Calu3 (cell line): ENCODE measurements around the gene THRSP. TPM values are rescaled to one million over a fixed set of nuclear protein-coding genes. Genes with fewer than 3 reads are reported as not detected.
"Not testable (repeated sequence)": the region's sequence is repeated elsewhere in the genome, so short reads cannot be mapped to it uniquely, and the experiment has no call there.

Experiments
- Bru-seq: library from RNA; stranded (reverse); fragments of 400-500 nt; gene quantifications from one replicate; lab custom pipeline; 2021; lab: Mats Ljungman, UMichigan
- BruChase-seq, 2 experiments: library from RNA; stranded (reverse); fragments of 400-500 nt; gene quantifications; one replicate each; lab custom pipeline; 2021; lab: Mats Ljungman, UMichigan
- BruUV-seq: library from RNA; stranded (reverse); fragments of 400-500 nt; replicated peaks from 2 replicates; lab custom pipeline; 2021; lab: Mats Ljungman, UMichigan
- CTCF ChIA-PET: fragments of 300-600 bp; sonication (Branson Sonifier 250); formaldehyde crosslinking; loops from one replicate; lab custom pipeline; 2022; ENCODE audit warnings: antibody characterized with exemption; lab: Charles Lee
- DNase-seq: peaks from one replicate; pipeline ENCODE4 v3.0.0; 2022
- H3K27ac Mint-ChIP-seq: one replicate; pipeline ENCODE4 v1.8.0; 2022; ENCODE audit warnings: mixed read lengths; ENCODE audit not compliant: unreplicated experiment
- H3K27me3 Mint-ChIP-seq: one replicate; pipeline ENCODE4 v1.8.0; 2022; ENCODE audit warnings: mixed read lengths; ENCODE audit not compliant: unreplicated experiment
- H3K36me3 Mint-ChIP-seq: one replicate; pipeline ENCODE4 v1.8.0; 2022; ENCODE audit warnings: mild to moderate bottlenecking, moderate library complexity, mixed read lengths; ENCODE audit not compliant: insufficient read depth, unreplicated experiment
- H3K4me1 Mint-ChIP-seq: one replicate; pipeline ENCODE4 v1.8.0; 2022; ENCODE audit warnings: mild to moderate bottlenecking, low read depth, mixed read lengths; ENCODE audit not compliant: unreplicated experiment
- H3K4me3 Mint-ChIP-seq: one replicate; pipeline ENCODE4 v1.8.0; 2022; ENCODE audit warnings: mild to moderate bottlenecking, low read depth, moderate library complexity, mixed read lengths; ENCODE audit not compliant: unreplicated experiment
- H3K9me3 Mint-ChIP-seq: one replicate; pipeline ENCODE4 v1.8.0; 2022; ENCODE audit warnings: low read depth, mixed read lengths; ENCODE audit not compliant: unreplicated experiment
- CTCF ChIP-seq: fragments of 200-600 bp; IDR thresholded peaks from one replicate; pipeline ENCODE4 v1.8.0; 2022; ENCODE audit warnings: antibody characterized with exemption; ENCODE audit not compliant: unreplicated experiment
- intact Hi-C: fragments of 100-400 bp; cut with micrococcal nuclease; formaldehyde crosslinking; loops from one replicate; pipeline ENCODE4 v1.10.0; 2022; ENCODE audit not compliant: unreplicated experiment
- long read RNA-seq: library from polyadenylated mRNA; stranded (forward); transcript quantifications from one replicate; pipeline ENCODE4 v2.0.0, GENCODE V29; 2022
- total RNA-seq: library from RNA; stranded (reverse); gene quantifications from 2 replicates; pipeline ENCODE4 v1.2.3, GENCODE V29; 2022

Gene THRSP, protein sequence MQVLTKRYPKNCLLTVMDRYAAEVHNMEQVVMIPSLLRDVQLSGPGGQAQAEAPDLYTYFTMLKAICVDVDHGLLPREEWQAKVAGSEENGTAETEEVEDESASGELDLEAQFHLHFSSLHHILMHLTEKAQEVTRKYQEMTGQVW
- total RNA-seq (not detected in 2 replicates), Bru-seq, nascent RNA (percentile 16 among the genes with signal in this experiment), BruChase-seq, experiment 1, labeled RNA remaining after a 6-hour chase (not detected), BruChase-seq, experiment 2, labeled RNA remaining after a 2-hour chase (percentile 12 among the genes with signal in this experiment)
- long read RNA-seq = 0 reads

DNA sequence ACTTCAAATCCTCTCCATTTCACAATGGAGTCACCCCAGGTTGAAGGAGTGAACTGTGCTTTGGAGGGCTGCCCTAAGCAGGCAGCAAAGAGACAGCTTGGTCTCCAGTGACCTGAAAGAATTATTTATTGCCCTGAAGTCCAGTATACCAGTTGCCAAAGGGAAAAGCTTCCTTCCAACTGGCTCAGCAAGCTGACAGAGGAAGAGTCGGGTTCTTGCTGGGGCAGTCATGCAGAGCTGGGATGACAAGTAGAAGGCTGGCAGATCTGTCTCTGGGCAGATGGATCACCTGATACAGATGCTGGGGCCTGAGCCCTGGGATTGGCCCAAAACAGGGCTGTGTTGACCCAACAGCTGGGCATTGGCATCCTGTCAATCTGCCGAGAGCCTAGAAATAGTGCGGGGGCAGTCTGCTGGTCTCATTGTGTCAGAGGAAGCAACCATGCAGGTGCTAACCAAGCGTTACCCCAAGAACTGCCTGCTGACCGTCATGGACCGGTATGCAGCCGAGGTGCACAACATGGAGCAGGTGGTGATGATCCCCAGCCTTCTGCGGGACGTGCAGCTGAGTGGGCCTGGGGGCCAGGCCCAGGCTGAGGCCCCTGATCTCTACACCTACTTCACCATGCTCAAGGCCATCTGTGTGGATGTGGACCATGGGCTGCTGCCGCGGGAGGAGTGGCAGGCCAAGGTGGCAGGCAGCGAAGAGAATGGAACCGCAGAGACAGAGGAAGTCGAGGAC, at the start of gene THRSP:
THRSP (plus strand) TSS at position 422 of the 742 bp plus-strand sequence; CDS start at position 443, 21 bp downstream.
- no peaks in the 10 kb centered on the region for H3K27me3 Mint-ChIP-seq
- CTCF ChIA-PET = no interaction called here
- H3K4me3 Mint-ChIP-seq = no peak within 1 kb of the TSS
- H3K9me3 Mint-ChIP-seq = no peaks in the 10 kb centered on the region
- H3K4me1 Mint-ChIP-seq = no peaks in the 10 kb centered on the region
- BruUV-seq = no TSS peak
- intact Hi-C loops = no loop called here
- peaks cover 24% of the 10 kb centered on the region for H3K36me3 Mint-ChIP-seq
- no peak for DNase-seq
- H3K27ac Mint-ChIP-seq = no peak within 1 kb of the TSS
- no peak for TF ChIP-seq CTCF

- H3K27ac Mint-ChIP-seq, CTCF ChIA-PET, BruUV-seq, DNase-seq, H3K9me3 Mint-ChIP-seq, H3K36me3 Mint-ChIP-seq, H3K4me3 Mint-ChIP-seq, intact Hi-C loops, H3K27me3 Mint-ChIP-seq, H3K4me1 Mint-ChIP-seq: not testable (repeated sequence)
Measured at GRCh38 chr11:78014937-78015520, 48.6 kb upstream of the THRSP start.

- Mint-ChIP-seq H3K27ac (no peak overlapping the region), H3K9me3 (no peaks in the 10 kb centered on the region), H3K36me3 (peaks cover 10% of the 10 kb centered on the region), H3K4me3 (no peak overlapping the region), H3K4me1 (peaks cover 14% of the 10 kb centered on the region), H3K27me3 (no peaks in the 10 kb centered on the region)
- CTCF ChIA-PET = no interaction called here
- intact Hi-C loops = no loop called here
- no peak for TF ChIP-seq CTCF
- no peak for DNase-seq
- no TSS peak for BruUV-seq
Measured at GRCh38 chr11:78015878-78016277, 47.8 kb upstream of the THRSP start.

- no peaks in the 10 kb centered on the region for H3K9me3 Mint-ChIP-seq
- H3K4me3 Mint-ChIP-seq = peak overlapping the region; percentile 0
- H3K27ac Mint-ChIP-seq = no peak overlapping the region
- CTCF ChIA-PET = interaction anchor here (0.5 to 0.7 kb wide), 3 partner anchors 27 to 655 kb away, joined by 3 to 5 read pairs (median 3); no protein-coding TSS in a partner anchor
- no peaks in the 10 kb centered on the region for H3K27me3 Mint-ChIP-seq
- intact Hi-C loops = no loop called here
- H3K36me3 Mint-ChIP-seq = peaks cover 27% of the 10 kb centered on the region
- no peak for DNase-seq
- peaks cover 43% of the 10 kb centered on the region for H3K4me1 Mint-ChIP-seq
- BruUV-seq = TSS peak; percentile 10
- no peak for TF ChIP-seq CTCF
Measured at GRCh38 chr11:78019808-78020207, 43.9 kb upstream of the THRSP start.
